HG03520 (cell line): Measurements from ENCODE around the gene SYNJ2BP.

Source experiments
- ATAC-seq: cut with Tn5 transposase; IDR thresholded peaks from one replicate; pipeline ENCODE4 v1.9.1; 2021; ENCODE audit warnings: mild to moderate bottlenecking, moderate library complexity; ENCODE audit not compliant: unreplicated experiment

The SYNJ2BP gene

GRCh38 chr14:70392676-70393075 lies 24.2 kb downstream of the SYNJ2BP start:
- no peak for ATAC-seq

GRCh38 chr14:70391493-70392391 lies 25.1 kb downstream of the SYNJ2BP start:
- ATAC-seq, result no peak

GRCh38 chr14:70382536-70382935 lies 34.4 kb downstream of the SYNJ2BP start:
- ATAC-seq, result no peak

- no peak for ATAC-seq
Observed at GRCh38 chr14:70380824-70381223, 36.1 kb downstream of the SYNJ2BP start.

GRCh38 chr14:70378696-70379095 lies 38.2 kb downstream of the SYNJ2BP start:
- no peak for ATAC-seq
